RWPE1 (cell line): ENCODE measurements around the gene CCDC192.

Source experiments
- CTCF ChIA-PET: fragments of 350-600 bp; sonication (Branson Sonifier 250); formaldehyde crosslinking; extraction: SDS; loops from one replicate; lab custom pipeline; 2021; lab: Yijun Ruan, JAX
- POLR2A ChIA-PET: fragments of 400-600 bp; formaldehyde crosslinking; extraction: SDS; loops from one replicate; lab custom pipeline; 2020; ENCODE audit warnings: antibody characterized with exemption; ENCODE audit not compliant: low non-redundant PET; lab: Yijun Ruan, JAX
- DNase-seq: peaks from one replicate; pipeline ENCODE4 v3.0.0; 2012; ENCODE audit warnings: low spot score
- H3K27ac ChIP-seq: fragments of 450-650 bp; 2 replicates; pipeline ENCODE4 v1.5.1; 2017
- CTCF ChIP-seq: fragments of 450-650 bp; conservative IDR thresholded peaks from 2 replicates; pipeline ENCODE4 v1.5.1; 2017; ENCODE audit warnings: low read depth, mild to moderate bottlenecking

CCDC192 gene

GRCh38 chr5:127961763-127962145 lies 258.6 kb downstream of the CCDC192 start:
- no peak overlapping the region for H3K27ac ChIP-seq
- no peak for TF ChIP-seq CTCF
- CTCF ChIA-PET: interaction anchor here (1.0 kb wide), 1 partner anchor 9 kb away, joined by 4 read pairs; no protein-coding TSS in a partner anchor
- no peak for DNase-seq
- POLR2A ChIA-PET: no interaction called here

- no peak overlapping the region for H3K27ac ChIP-seq
- DNase-seq: no peak
- ChIA-PET POLR2A (no interaction called here), CTCF (interaction anchor here (0.6 to 1.0 kb wide), 2 partner anchors 10 to 14 kb away, joined by 3 to 4 read pairs; no protein-coding TSS in a partner anchor)
- no peak for TF ChIP-seq CTCF
These were observed 259.3 kb downstream of the CCDC192 start for GRCh38 chr5:127962491-127962890.

- H3K27ac ChIP-seq: no peak overlapping the region
- ChIA-PET CTCF (no interaction called here), POLR2A (no interaction called here)
- no peak for DNase-seq
- no peak for TF ChIP-seq CTCF
These were observed 260.0 kb downstream of the CCDC192 start for GRCh38 chr5:127963233-127963632.

- POLR2A ChIA-PET: no interaction called here
- CTCF ChIA-PET: no interaction called here
- no peak for DNase-seq
- H3K27ac ChIP-seq: no peak overlapping the region
- no peak for TF ChIP-seq CTCF
These were observed 260.7 kb downstream of the CCDC192 start for GRCh38 chr5:127963931-127964330.

- POLR2A ChIA-PET: no interaction called here
- no peak for DNase-seq
- no peak for TF ChIP-seq CTCF
- H3K27ac ChIP-seq: no peak overlapping the region
- CTCF ChIA-PET: no interaction called here
These were observed 264.3 kb downstream of the CCDC192 start for GRCh38 chr5:127967323-127967982.

- no peak overlapping the region for H3K27ac ChIP-seq
- no peak for TF ChIP-seq CTCF
- no peak for DNase-seq
- POLR2A ChIA-PET: no interaction called here
- CTCF ChIA-PET: no interaction called here
These were observed 264.9 kb downstream of the CCDC192 start for GRCh38 chr5:127967983-127968592.
